CD4-positive, alpha-beta memory T cell (primary cell): ENCODE results near the gene DLX3. TPM values are rescaled to one million over a fixed set of nuclear protein-coding genes. Genes with fewer than 3 reads are reported as not detected.

Experiments used
- CTCF ChIA-PET: fragments of 350-600 bp; sonication (Branson Sonifier 250); formaldehyde crosslinking; loops from one replicate; lab custom pipeline; 2021; ENCODE audit warnings: inconsistent platforms; ENCODE audit not compliant: partially characterized antibody; lab: Charles Lee
- POLR2A ChIA-PET: fragments of 350-600 bp; sonication (Branson Sonifier 250); formaldehyde crosslinking; loops from one replicate; lab custom pipeline; 2021; ENCODE audit not compliant: partially characterized antibody; lab: Charles Lee
- DNase-seq, 5 donors: peaks; one replicate each; pipeline versions ENCODE4 v3.0.0 to v3.0.0-alpha.2; 2020 to 2022; ENCODE audit warnings: mixed read lengths in 1 of 5
- H3K27ac ChIP-seq: one replicate; pipeline ENCODE4 v1.7.0; 2013; ENCODE audit warnings: low read depth, low read length
- H3K27me3 ChIP-seq: 2 replicates; pipeline ENCODE4 v1.7.0; 2013; ENCODE audit warnings: mild to moderate bottlenecking, low read length, moderate library complexity; ENCODE audit not compliant: insufficient read depth
- H3K36me3 ChIP-seq: 2 replicates; pipeline ENCODE4 v1.7.0; 2013; ENCODE audit warnings: mild to moderate bottlenecking, low read length, moderate library complexity; ENCODE audit not compliant: insufficient read depth
- H3K4me1 ChIP-seq: 2 replicates; pipeline ENCODE4 v1.7.0; 2013; ENCODE audit warnings: mild to moderate bottlenecking, low read length, moderate library complexity; ENCODE audit not compliant: insufficient read depth
- H3K4me3 ChIP-seq, 2 donors: one replicate each; pipeline ENCODE4 v1.7.0; 2013; ENCODE audit warnings: low read length in 2 of 2, mild to moderate bottlenecking in 1 of 2
- H3K9me3 ChIP-seq, 2 donors: one replicate each; pipeline ENCODE4 v1.7.0; 2013; ENCODE audit warnings: low read length in 2 of 2, control low read depth in 1 of 2; ENCODE audit not compliant: control insufficient read depth in 1 of 2
- H3K27ac Mint-ChIP-seq, 7 donors: one replicate each; pipeline ENCODE4 v1.8.0; 2020 to 2021; ENCODE audit warnings: mixed read lengths in 7 of 7, mild to moderate bottlenecking in 6 of 7, inconsistent platforms in 3 of 7, moderate library complexity in 3 of 7
- H3K27me3 Mint-ChIP-seq, 2 donors: one replicate each; pipeline ENCODE4 v1.8.0; 2020 to 2021; ENCODE audit warnings: mixed read lengths in 2 of 2
- H3K36me3 Mint-ChIP-seq, 2 donors: one replicate each; pipeline ENCODE4 v1.8.0; 2020 to 2021; ENCODE audit warnings: mixed read lengths in 2 of 2, inconsistent platforms in 1 of 2, mild to moderate bottlenecking in 1 of 2
- H3K4me1 Mint-ChIP-seq, 4 donors: one replicate each; pipeline ENCODE4 v1.8.0; 2020 to 2021; ENCODE audit warnings: mixed read lengths in 4 of 4, mild to moderate bottlenecking in 1 of 4
- H3K4me3 Mint-ChIP-seq, 8 donors: one replicate each; pipeline ENCODE4 v1.8.0; 2020 to 2021; ENCODE audit warnings: mixed read lengths in 8 of 8, mild to moderate bottlenecking in 7 of 8, moderate library complexity in 6 of 8, inconsistent platforms in 3 of 8
- H3K9me3 Mint-ChIP-seq, 8 donors: one replicate each; pipeline ENCODE4 v1.8.0; 2020 to 2021; ENCODE audit warnings: mixed read lengths in 8 of 8, mild to moderate bottlenecking in 5 of 8, inconsistent platforms in 3 of 8, moderate library complexity in 1 of 8
- intact Hi-C: fragments of 100-400 bp; cut with micrococcal nuclease; formaldehyde crosslinking; loops from one replicate; pipeline ENCODE4 v1.15.1; 2023
- polyA plus RNA-seq, 2 donors: library from polyadenylated mRNA; unstranded; fragments of 300-500 nt; fragmentation: Illumina TruSeq; gene quantifications; one replicate each; pipeline ENCODE4 v1.2.3, GENCODE V29; 2021
- total RNA-seq, 2 experiments: library from RNA; stranded (reverse); gene quantifications; one replicate each; pipeline ENCODE4 v1.2.3, GENCODE V29; 2021

The DLX3 gene
- total and polyA plus RNA-seq, 4 experiments from 2014 or later: not detected

DNA sequence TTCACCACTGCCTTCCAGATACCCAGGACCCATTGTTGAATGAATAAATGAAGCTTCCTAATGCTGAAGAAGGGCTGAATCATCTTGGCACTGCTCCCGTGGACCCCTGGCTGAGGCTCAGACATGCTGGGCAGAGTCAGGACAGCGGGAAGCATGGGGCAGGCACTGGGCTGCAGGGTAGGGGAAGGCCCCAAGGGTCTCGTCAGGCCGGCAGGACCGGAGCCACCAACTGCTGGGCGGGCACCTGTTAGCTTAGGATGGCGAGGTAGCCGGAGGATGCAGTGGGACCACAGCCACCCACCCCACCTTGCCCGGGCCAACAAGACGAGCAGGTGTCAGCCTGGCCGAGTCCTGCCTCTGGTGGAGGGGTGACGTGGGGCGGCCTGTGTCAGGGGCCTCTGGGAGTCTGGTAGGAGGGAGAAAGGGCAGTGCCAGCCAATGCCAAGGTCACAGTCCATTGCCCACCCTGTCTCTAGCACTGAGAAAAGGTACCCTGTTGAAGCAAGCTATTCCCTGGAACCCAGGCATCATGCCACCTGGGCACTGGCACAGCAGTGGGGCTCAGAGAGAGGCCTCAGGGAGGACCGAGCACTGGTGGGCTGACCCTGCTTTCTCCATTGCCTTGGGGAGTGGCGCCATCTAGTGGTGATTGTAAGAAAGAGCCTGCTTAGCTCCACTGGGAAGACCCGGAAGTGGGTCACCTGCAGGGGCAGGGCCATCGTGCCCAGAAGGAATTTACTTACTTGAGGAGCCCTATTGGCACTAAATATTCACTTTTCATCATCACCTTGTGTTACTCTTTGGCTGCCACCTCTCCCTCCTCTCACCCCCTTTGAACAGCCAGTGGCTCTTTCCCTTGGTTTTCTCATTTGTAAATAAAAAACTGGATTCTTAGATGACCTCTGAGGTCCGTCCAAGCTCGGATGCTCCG lies 3.0 kb upstream of the DLX3 start:
- Histone ChIP-seq H3K9me3 (no peaks in the 10 kb centered on the region), H3K27ac (no peak overlapping the region), H3K4me1 (peaks cover 35% of the 10 kb centered on the region), H3K27me3 (peaks cover 61% of the 10 kb centered on the region), H3K4me3 (no peak overlapping the region), H3K36me3 (no peaks in the 10 kb centered on the region)
- DNase-seq: peak; percentile 80 to 83 (median 82)
- H3K36me3 Mint-ChIP-seq: no peaks in the 10 kb centered on the region
- H3K27ac Mint-ChIP-seq: peak overlapping the region in 1 of 7 donors; percentile 55
- POLR2A ChIA-PET: interaction anchor here (0.7 to 2.4 kb wide), 7 partner anchors 30 to 180 kb away, joined by 3 to 11 read pairs (median 3); partner anchors contain the start of genes DLX4 and PDK2
- intact Hi-C loops: loop anchor here (1.0 to 5.0 kb wide), 5 partner anchors 46 to 430 kb away; no protein-coding TSS in a partner anchor
- peaks cover 19 to 43% (median 25%) of the 10 kb centered on the region in 4 donors for H3K4me1 Mint-ChIP-seq
- H3K4me3 Mint-ChIP-seq: peak overlapping the region in 1 of 8 donors; percentile 43
- H3K27me3 Mint-ChIP-seq: peaks cover 62 to 64% of the 10 kb centered on the region in 2 donors
- H3K9me3 Mint-ChIP-seq: peaks cover 0 to 9% (median 0%) of the 10 kb centered on the region in 8 donors
- CTCF ChIA-PET: interaction anchor here (0.6 to 8.3 kb wide), 60 partner anchors 7 to 500 kb away, joined by 3 to 212 read pairs (median 4); partner anchors contain the start of genes DLX4 and ITGA3

GRCh38 chr17:49997301-49997650 lies 2.3 kb upstream of the DLX3 start:
- ChIA-PET CTCF (interaction anchor here (0.7 to 8.3 kb wide), 49 partner anchors 7 to 441 kb away, joined by 3 to 212 read pairs (median 6); partner anchors contain the start of genes DLX4 and TAC4), POLR2A (interaction anchor here (0.9 to 2.4 kb wide), 6 partner anchors 29 to 180 kb away, joined by 3 to 11 read pairs (median 5); partner anchors contain the start of genes DLX4 and PDK2)
- Histone ChIP-seq H3K36me3 (no peaks in the 10 kb centered on the region), H3K4me3 (no peak overlapping the region), H3K27me3 (peaks cover 67% of the 10 kb centered on the region), H3K27ac (no peak overlapping the region), H3K4me1 (peaks cover 37% of the 10 kb centered on the region), H3K9me3 (no peaks in the 10 kb centered on the region)
- no peak for DNase-seq
- peaks cover 63 to 64% of the 10 kb centered on the region in 2 donors for H3K27me3 Mint-ChIP-seq
- peak overlapping the region in 1 of 7 donors; percentile 51 for H3K27ac Mint-ChIP-seq
- H3K4me3 Mint-ChIP-seq: peak overlapping the region in 3 of 8 donors; percentile 17 to 69 (median 25)
- H3K36me3 Mint-ChIP-seq: no peaks in the 10 kb centered on the region
- H3K4me1 Mint-ChIP-seq: peaks cover 22 to 45% (median 29%) of the 10 kb centered on the region in 4 donors
- intact Hi-C loops: loop anchor here (5.0 kb wide), 1 partner anchor 300 kb away; no protein-coding TSS in a partner anchor
- peaks cover 0 to 9% (median 0%) of the 10 kb centered on the region in 8 donors for H3K9me3 Mint-ChIP-seq

GRCh38 chr17:49996495-49997300 lies 1.7 kb upstream of the DLX3 start:
- ChIA-PET POLR2A (interaction anchor here (1.2 to 1.7 kb wide), 4 partner anchors 45 to 137 kb away, joined by 3 to 11 read pairs (median 6); partner anchors contain the start of gene PDK2), CTCF (interaction anchor here (0.5 to 8.3 kb wide), 61 partner anchors 9 to 649 kb away, joined by 3 to 212 read pairs (median 4); partner anchors contain the start of genes DLX4, SLC35B1 and TAC4)
- H3K27me3 Mint-ChIP-seq: peaks cover 63 to 66% of the 10 kb centered on the region in 2 donors
- no peaks in the 10 kb centered on the region for H3K36me3 Mint-ChIP-seq
- no peaks in the 10 kb centered on the region for H3K36me3 ChIP-seq
- H3K4me1 Mint-ChIP-seq: peaks cover 22 to 48% (median 30%) of the 10 kb centered on the region in 4 donors
- intact Hi-C loops: loop anchor here (5.0 kb wide), 1 partner anchor 299 kb away; no protein-coding TSS in a partner anchor
- peaks cover 37% of the 10 kb centered on the region for H3K4me1 ChIP-seq
- H3K4me3 ChIP-seq: peak overlapping the region in 1 of 2 donors; percentile 17
- peak overlapping the region in 7 of 8 donors; percentile 6 to 74 (median 54) for H3K4me3 Mint-ChIP-seq
- H3K27ac Mint-ChIP-seq: peak overlapping the region in 2 of 7 donors; percentile 9 to 66
- no peak overlapping the region for H3K27ac ChIP-seq
- H3K27me3 ChIP-seq: peaks cover 63% of the 10 kb centered on the region
- H3K9me3 ChIP-seq: no peaks in the 10 kb centered on the region
- DNase-seq: peak in 4 of 5 donors; percentile 45 to 66 (median 52)
- peaks cover 0 to 9% (median 0%) of the 10 kb centered on the region in 8 donors for H3K9me3 Mint-ChIP-seq

GRCh38 chr17:49996121-49996494 lies 1.1 kb upstream of the DLX3 start:
- DNase-seq: peak in 1 of 5 donors; percentile 8

DNA sequence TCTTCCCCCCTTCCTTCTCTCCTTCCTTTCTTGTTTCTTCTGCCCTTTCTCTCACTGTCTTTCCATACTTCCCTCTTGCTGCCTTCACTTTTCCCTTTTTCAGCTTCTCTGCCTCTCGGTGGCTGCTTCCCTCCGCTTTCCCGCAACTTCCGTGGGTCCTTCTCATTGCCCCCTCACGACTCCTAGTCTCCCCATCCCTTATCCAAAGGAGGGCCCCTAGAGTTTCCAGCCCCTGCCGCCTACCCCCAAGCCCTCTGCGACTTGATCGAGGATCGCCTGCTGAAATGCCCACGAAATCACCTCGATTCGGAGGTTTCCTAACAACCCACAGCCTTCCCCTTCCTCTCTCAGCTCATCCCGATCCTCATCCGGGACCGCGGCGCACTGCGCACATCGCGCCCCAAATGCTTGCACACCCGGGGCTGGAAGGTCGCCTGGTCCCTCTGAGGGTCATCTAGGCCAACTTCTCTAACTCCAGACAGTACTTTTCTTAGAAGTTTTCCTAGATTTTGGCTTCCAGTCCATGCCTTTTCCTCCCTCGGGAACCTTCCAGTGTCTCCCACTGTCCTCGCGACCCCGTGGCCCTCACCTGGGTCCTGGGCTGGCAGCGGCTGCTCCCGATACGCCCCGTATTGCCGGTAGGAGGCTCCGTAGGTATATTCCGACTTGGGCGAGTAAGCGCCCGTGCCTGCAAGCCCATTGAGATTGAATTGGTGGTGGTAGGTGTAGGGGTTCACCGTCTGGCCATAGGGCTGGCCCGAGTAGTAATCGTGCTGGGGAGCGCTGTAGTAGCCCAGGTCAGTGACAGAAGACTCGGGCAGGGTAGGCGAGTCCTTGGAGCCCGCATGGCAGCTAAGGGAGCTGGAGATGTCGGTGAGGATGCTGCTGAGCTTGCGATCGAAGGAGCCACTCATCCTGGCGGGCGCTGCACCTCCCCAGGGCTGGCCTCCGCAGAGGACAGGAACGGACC lies 654 bp downstream of the DLX3 start:
- H3K27ac Mint-ChIP-seq: peak overlapping the region in 5 of 7 donors; percentile 5 to 61 (median 33)
- peak overlapping the region; percentile 82 to 92 (median 88) for H3K4me3 Mint-ChIP-seq
- ChIA-PET POLR2A (no interaction called here), CTCF (interaction anchor here (1.1 to 8.3 kb wide), 4 partner anchors 43 to 132 kb away, joined by 3 to 212 read pairs (median 145); no protein-coding TSS in a partner anchor)
- H3K4me1 ChIP-seq: peaks cover 37% of the 10 kb centered on the region
- no peak for DNase-seq
- no peak overlapping the region for H3K27ac ChIP-seq
- intact Hi-C loops: loop anchor here (5.0 kb wide), 1 partner anchor 297 kb away; no protein-coding TSS in a partner anchor
- H3K9me3 Mint-ChIP-seq: peaks cover 0 to 9% (median 0%) of the 10 kb centered on the region in 8 donors
- H3K27me3 ChIP-seq: peaks cover 53% of the 10 kb centered on the region
- H3K4me3 ChIP-seq: peak overlapping the region in 1 of 2 donors; percentile 44
- no peaks in the 10 kb centered on the region for H3K36me3 Mint-ChIP-seq
- H3K4me1 Mint-ChIP-seq: peaks cover 23 to 48% (median 30%) of the 10 kb centered on the region in 4 donors
- H3K27me3 Mint-ChIP-seq: peaks cover 59 to 62% of the 10 kb centered on the region in 2 donors
- H3K9me3 ChIP-seq: no peaks in the 10 kb centered on the region
- no peaks in the 10 kb centered on the region for H3K36me3 ChIP-seq

More at GRCh38 chr17:49996121-49996494, 1.1 kb upstream of the DLX3 start:
- Histone ChIP-seq H3K4me3 (no peak overlapping the region), H3K36me3 (no peaks in the 10 kb centered on the region), H3K9me3 (no peaks in the 10 kb centered on the region), H3K27me3 (peaks cover 62% of the 10 kb centered on the region), H3K27ac (no peak overlapping the region), H3K4me1 (peaks cover 37% of the 10 kb centered on the region)
- Mint-ChIP-seq H3K27me3 (peaks cover 59 to 61% of the 10 kb centered on the region in 2 donors), H3K4me1 (peaks cover 22 to 48% (median 30%) of the 10 kb centered on the region in 4 donors), H3K9me3 (peaks cover 0 to 9% (median 0%) of the 10 kb centered on the region in 8 donors), H3K4me3 (peak overlapping the region in 3 of 8 donors; percentile 44 to 74 (median 74)), H3K27ac (peak overlapping the region in 1 of 7 donors; percentile 66), H3K36me3 (no peaks in the 10 kb centered on the region)
- ChIA-PET CTCF (interaction anchor here (0.5 to 8.3 kb wide), 47 partner anchors 9 to 649 kb away, joined by 3 to 212 read pairs (median 5); partner anchors contain the start of genes DLX4, SLC35B1 and TAC4), POLR2A (interaction anchor here (1.3 to 1.7 kb wide), 3 partner anchors 44 to 136 kb away, joined by 4 to 11 read pairs (median 7); no protein-coding TSS in a partner anchor)
- intact Hi-C loops: loop anchor here (5.0 kb wide), 1 partner anchor 299 kb away; no protein-coding TSS in a partner anchor
